GM12801 (cell line): ENCODE measurements around the gene EID1.

Experiments used
- CTCF ChIP-seq: IDR thresholded peaks from one replicate; pipeline ENCODE4 v1.5.1; 2011; ENCODE audit warnings: control low read depth; ENCODE audit not compliant: insufficient read length; ENCODE audit errors: extremely low read depth

Gene EID1

GRCh38 chr15:48845123-48845522 lies 32.8 kb upstream of the EID1 start:
- TF ChIP-seq CTCF, result no peak

GRCh38 chr15:48850648-48851047 lies 27.3 kb upstream of the EID1 start:
- TF ChIP-seq CTCF, result no peak

- no peak for TF ChIP-seq CTCF
Observed at GRCh38 chr15:48851956-48852355, 26.0 kb upstream of the EID1 start.

- no peak for TF ChIP-seq CTCF
Observed at GRCh38 chr15:48855501-48856440, 22.2 kb upstream of the EID1 start.

- TF ChIP-seq CTCF, result no peak
Observed at GRCh38 chr15:48856942-48857341, 21.0 kb upstream of the EID1 start.

- TF ChIP-seq CTCF, result no peak
Observed at GRCh38 chr15:48858401-48858800, 19.5 kb upstream of the EID1 start.

- TF ChIP-seq CTCF, result no peak
Observed at GRCh38 chr15:48859426-48859825, 18.5 kb upstream of the EID1 start.
